Activated CD4-positive, alpha-beta T cell treated with anti-CD3 and anti-CD28 coated beads, Interleukin-2, Interleukin-4, amounts not matched to agents 100 ng/mL and 50 ng/mL, durations not matched to agents 16 hours and 8 hours (primary cell): ENCODE data around the gene PTPN5.
"Not testable (repeated sequence)": the region's sequence is repeated elsewhere in the genome, so short reads cannot be mapped to it uniquely, and the experiment has no call there.

ENCODE experiments used
- DNase-seq: peaks from one replicate; pipeline ENCODE4 v3.0.0-alpha.2; 2020; ENCODE audit warnings: low spot score

PTPN5 gene

GRCh38 chr11:18681949-18682348, 109.6 kb downstream of the PTPN5 start:
- not testable (repeated sequence) for DNase-seq
